Measurements from ENCODE around the gene HMOX1.
A peak's percentile ranks its signal among the peaks of the same experiment; 100 is the strongest.
"Not testable (repeated sequence)": the region's sequence is repeated elsewhere in the genome, so short reads cannot be mapped to it uniquely, and the experiment has no call there.

Gene HMOX1

DNA sequence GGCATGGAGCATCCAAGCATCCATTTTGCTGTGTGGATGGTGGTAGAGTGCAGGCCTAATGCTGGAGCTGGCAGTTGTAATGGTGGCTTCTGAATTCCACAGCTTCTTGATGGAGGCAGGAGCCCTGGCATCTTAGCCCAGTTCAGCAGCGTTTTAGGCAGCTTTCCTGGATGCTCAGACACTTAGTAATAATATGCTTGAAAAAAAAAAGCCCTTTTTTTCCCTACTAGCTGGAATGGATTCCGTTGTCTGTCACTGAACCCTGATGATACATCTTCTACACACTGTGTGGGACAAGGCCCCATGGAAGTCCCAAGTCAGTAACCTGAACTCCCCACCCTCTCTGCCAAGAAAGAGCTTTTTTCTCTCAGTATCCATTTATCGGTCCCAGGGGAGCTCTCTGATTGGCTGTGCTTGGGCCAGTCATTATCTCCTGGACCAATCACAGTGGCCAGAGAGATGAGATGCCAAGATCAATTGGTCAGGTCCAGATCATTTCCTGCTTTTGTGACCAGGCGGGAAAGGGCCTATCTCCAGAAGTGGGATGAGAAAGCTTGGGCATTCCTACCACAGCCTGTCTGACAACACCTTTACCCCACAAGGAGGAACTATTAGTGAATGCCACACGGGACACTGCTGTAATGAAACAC lies 53.3 kb downstream of the HMOX1 start:
- no peak for DNase-seq (ENCODE audit: low spot score)

DNA sequence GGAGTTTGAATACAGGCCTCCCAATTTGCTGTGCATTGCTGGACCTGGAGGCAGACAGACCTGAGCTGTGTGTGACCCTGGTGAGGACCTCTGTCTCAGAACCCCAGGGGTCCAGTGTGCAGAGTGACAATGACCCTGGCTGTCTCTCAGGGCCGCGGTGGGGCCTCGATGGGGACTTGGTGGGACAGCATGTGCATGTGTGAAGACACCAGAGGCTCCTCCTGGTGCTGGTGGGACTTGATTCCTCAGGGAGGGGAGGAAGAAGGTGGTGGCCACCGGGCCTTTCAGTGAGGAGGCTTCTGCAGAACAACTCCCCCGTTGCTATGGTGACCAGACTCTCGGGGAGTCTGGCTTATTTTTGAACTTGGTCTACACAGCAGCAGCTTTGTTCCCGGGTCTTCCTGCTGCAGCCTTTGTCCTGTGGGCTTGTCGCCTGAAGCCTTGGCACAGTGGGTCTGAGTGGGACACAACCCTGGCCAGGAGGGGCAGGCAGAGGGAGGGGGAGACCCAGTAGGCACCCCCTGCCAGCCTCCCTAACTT lies 54.4 kb downstream of the HMOX1 start:
- DNase-seq (ENCODE audit: low spot score): no peak

- no peak for DNase-seq (ENCODE audit: low spot score)
These were observed 55.5 kb downstream of the HMOX1 start for GRCh38 chr22:35436421-35436820.

GRCh38 chr22:35437049-35437448 lies 56.2 kb downstream of the HMOX1 start:
- DNase-seq (ENCODE audit: low spot score): peak; percentile 34

- DNase-seq (ENCODE audit: low spot score): not testable (repeated sequence)
These were observed 57.9 kb downstream of the HMOX1 start for GRCh38 chr22:35438673-35439364.

- no peak for DNase-seq (ENCODE audit: low spot score)
These were observed 58.4 kb downstream of the HMOX1 start for GRCh38 chr22:35439365-35439717.

DNA sequence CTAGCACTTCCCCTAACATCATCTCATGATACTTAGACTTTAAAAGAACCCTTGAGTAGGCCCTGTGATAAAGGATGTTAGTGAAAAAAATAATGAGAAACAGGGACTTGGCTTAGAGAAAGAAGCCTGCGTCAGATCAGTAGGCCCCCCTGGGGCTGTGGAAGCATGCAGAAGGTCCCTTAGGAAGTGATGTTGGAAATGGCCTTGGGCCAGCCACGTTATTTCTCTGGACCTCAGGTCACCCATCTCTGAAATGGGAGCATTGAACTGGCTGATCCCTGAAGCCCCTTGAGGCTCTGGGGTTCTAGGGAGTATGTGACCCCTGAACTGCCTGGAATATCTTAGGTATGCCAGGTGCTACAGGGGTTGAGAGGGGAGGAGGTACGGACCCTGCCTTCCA lies 59.2 kb downstream of the HMOX1 start:
- DNase-seq (ENCODE audit: low spot score): no peak

GRCh38 chr22:35441489-35442100 lies 60.7 kb downstream of the HMOX1 start:
- DNase-seq (ENCODE audit: low spot score): no peak

DNA sequence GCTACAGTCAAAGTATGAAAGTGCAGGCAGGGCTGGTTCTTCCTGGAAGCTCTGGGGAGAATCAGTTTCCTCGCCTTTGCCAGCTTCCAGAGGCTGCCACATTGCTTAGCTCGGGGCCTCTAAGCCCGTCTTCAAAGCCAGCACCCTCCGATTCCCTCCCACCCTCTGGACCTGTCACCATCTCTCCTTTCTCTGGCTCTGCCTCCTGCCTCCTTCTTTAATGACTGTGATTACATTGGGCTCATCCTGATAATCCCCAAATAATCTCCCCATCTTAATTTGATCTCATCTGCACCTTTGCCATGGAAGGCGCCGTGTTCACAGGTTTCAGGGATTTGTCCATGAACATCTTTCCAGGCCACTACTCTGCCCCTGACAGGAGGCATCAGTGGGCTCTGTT lies 61.6 kb downstream of the HMOX1 start:
- no peak for DNase-seq (ENCODE audit: low spot score)

DNA sequence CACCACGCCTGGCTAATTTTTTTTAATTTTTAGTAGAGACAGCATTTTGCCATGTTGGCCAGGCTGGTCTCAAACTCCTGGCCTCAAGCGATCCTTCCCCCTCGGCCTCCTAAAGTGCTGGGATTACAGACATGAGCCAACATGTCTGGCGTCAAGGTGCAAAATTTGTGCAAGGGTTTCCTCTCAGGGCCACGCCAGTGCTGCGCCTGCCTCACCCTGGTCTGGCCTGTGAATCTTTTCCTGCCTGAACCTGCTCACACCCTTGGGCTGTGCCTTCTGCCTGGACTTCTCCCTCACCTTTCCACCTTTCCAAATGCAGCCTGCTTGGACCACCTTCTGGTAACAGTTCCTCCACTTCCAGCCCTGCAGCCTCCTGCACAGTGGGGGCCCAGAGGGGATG lies 62.4 kb downstream of the HMOX1 start:
- no peak for DNase-seq (ENCODE audit: low spot score)
